Stimulated activated CD4-positive, alpha-beta T cell treated with anti-CD3 and anti-CD28 coated beads, Interleukin-1b, Interleukin-23, amount 100 ng/mL, for 1 hour (primary cell): ENCODE measurements around the gene TRIM65.
A peak's percentile ranks its signal among the peaks of the same experiment; 100 is the strongest.
"Not testable (repeated sequence)": the region's sequence is repeated elsewhere in the genome, so short reads cannot be mapped to it uniquely, and the experiment has no call there.

Experiments used
- DNase-seq, 2 donors: peaks; one replicate each; pipeline ENCODE4 v3.0.0-alpha.2; 2020; ENCODE audit warnings: low read depth in 2 of 2

TRIM65 gene

GRCh38 chr17:75851693-75851991 lies 45.1 kb downstream of the TRIM65 start:
- DNase-seq = not testable (repeated sequence)

GRCh38 chr17:75850928-75851692 lies 45.6 kb downstream of the TRIM65 start:
- no peak for DNase-seq

- DNase-seq = no peak
Observed at GRCh38 chr17:75849724-75850123, 47.0 kb downstream of the TRIM65 start.

GRCh38 chr17:75849279-75849646 lies 47.5 kb downstream of the TRIM65 start:
- DNase-seq = no peak

- DNase-seq = peak; percentile 66 to 81
Observed at GRCh38 chr17:75848523-75849278, 48.0 kb downstream of the TRIM65 start.

GRCh38 chr17:75847614-75848522 lies 48.9 kb downstream of the TRIM65 start:
- DNase-seq = no peak

- DNase-seq = no peak
Observed at GRCh38 chr17:75846692-75847613, 49.8 kb downstream of the TRIM65 start.

- DNase-seq = no peak
Observed at GRCh38 chr17:75845933-75846691, 50.6 kb downstream of the TRIM65 start.

- peak in 1 of 2 donors; percentile 41 for DNase-seq
Observed at GRCh38 chr17:75845058-75845711, 51.6 kb downstream of the TRIM65 start.

- no peak for DNase-seq
Observed at GRCh38 chr17:75844530-75845057, 52.2 kb downstream of the TRIM65 start.

GRCh38 chr17:75843577-75844529 lies 52.9 kb downstream of the TRIM65 start, which contains the start of gene UNC13D:
TSS of gene UNC13D (minus strand) at chr17:75844404. CDS start at chr17:75844337, 67 bp downstream.
- DNase-seq = no peak

- no peak for DNase-seq
Observed at GRCh38 chr17:75842963-75843576, 53.7 kb downstream of the TRIM65 start.

GRCh38 chr17:75842411-75842810 lies 54.3 kb downstream of the TRIM65 start:
- no peak for DNase-seq

- no peak for DNase-seq
Observed at GRCh38 chr17:75840799-75841164, 56.0 kb downstream of the TRIM65 start.

GRCh38 chr17:75839942-75840798 lies 56.6 kb downstream of the TRIM65 start:
- DNase-seq = no peak
